ENCODE results near the gene LMAN2. TPM values are rescaled to one million over a fixed set of nuclear protein-coding genes. Genes with fewer than 3 reads are reported as not detected.

The LMAN2 gene
- total and polyA plus RNA-seq, 12 donors, result 46.3 to 215 (median 56.3) TPM

- peaks cover 0 to 16% (median 11%) of the 10 kb centered on the region in 9 donors for H3K4me1 ChIP-seq
- ATAC-seq, result no peak
- H3K9me3 ChIP-seq, result no peaks in the 10 kb centered on the region
- WGBS, 2 donors, result 90 to 95% methylated on average over 19 of the region's 19 CpGs
- DNase-seq, result no peak
- no peaks in the 10 kb centered on the region for H3K27me3 ChIP-seq
- no peak overlapping the region for H3K4me3 ChIP-seq
- TF ChIP-seq CTCF (IDR thresholded peaks at IDR 0.05), result no peak
- H3K27ac ChIP-seq, result peak overlapping the region in 6 of 10 donors; percentile 40 to 71 (median 65)
- intact Hi-C loops (cut with DNase I), result loop anchor here in 2 of 10 donors (5.0 to 10.0 kb wide), 2 partner anchors 44 to 46 kb away; no protein-coding TSS in a partner anchor
- H3K36me3 ChIP-seq, result peaks cover 0 to 50% (median 9%) of the 10 kb centered on the region in 9 donors
These were observed 22.8 kb downstream of the LMAN2 start for GRCh38 chr5:177328545-177329231.

DNA sequence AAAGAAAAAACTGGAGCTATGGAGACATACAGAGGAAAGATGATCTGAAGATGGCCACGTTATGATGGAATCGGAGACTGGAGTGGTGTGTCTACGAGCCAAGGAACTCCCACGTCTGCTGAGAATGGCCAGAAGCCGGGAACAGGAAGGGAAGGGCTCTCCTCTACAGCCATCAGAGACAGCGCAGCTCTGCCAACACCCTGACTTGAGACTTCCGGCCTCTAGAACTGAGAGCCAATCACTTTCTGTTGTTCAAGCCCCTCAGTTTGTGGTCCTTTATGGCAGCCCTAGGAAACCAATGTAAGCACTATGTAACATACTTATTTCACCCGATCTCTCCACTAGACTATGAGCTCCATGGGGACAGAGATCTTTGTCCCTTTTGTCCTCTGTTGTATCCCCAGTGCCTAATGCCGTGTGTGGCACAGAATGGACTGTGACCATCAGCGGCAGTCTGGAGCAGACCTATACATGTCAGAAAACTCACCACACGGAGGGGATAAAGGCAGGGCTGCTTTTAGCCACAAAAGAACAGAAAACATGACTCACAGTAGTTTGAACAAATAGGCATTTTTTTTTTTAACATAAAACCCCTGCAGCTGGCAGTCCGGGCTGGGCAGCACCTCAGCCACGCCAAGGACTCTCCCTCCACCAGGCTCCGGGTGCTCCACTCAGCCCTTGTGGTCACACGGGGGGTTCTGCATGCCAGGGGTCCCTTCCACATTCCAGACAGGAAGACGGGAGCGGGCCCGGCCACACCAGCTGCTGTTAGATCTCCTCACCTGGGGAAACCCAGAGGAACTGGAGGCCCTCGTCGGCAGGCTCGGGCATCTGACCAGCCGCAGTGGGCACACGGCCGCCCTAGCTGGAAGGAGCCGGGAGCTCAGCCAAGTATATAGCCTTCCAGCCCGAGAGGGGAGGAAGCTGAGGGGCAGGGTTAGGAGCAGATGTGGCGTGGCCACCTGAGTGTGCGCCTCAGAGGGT, 23.6 kb downstream of the LMAN2 start:
- DNase-seq, result peak in 1 of 2 donors; percentile 62
- no peak for TF ChIP-seq CTCF (IDR thresholded peaks at IDR 0.05)

GRCh38 chr5:177325868-177326381, 25.5 kb downstream of the LMAN2 start:
- H3K4me3 ChIP-seq, result no peak overlapping the region
- no peaks in the 10 kb centered on the region for H3K27me3 ChIP-seq
- intact Hi-C loops (cut with DNase I), result loop anchor here in 2 of 10 donors (5.0 to 10.0 kb wide), 2 partner anchors 46 to 49 kb away; no protein-coding TSS in a partner anchor
- ATAC-seq, result no peak
- H3K4me1 ChIP-seq, result peaks cover 0 to 17% (median 11%) of the 10 kb centered on the region in 9 donors
- TF ChIP-seq CTCF (IDR thresholded peaks at IDR 0.05), result no peak
- no peaks in the 10 kb centered on the region for H3K9me3 ChIP-seq
- 89 to 91% methylated on average over 1 of the region's 1 CpG for WGBS, 2 donors
- no peak for DNase-seq
- peaks cover 0 to 26% (median 0%) of the 10 kb centered on the region in 9 donors for H3K36me3 ChIP-seq
- H3K27ac ChIP-seq, result no peak overlapping the region

More for the DNA sequence above, 23.6 kb downstream of the LMAN2 start:
- Histone ChIP-seq H3K27me3 (no peaks in the 10 kb centered on the region), H3K36me3 (peaks cover 0 to 43% (median under 1%) of the 10 kb centered on the region in 9 donors), H3K4me3 (no peak overlapping the region), H3K4me1 (peaks cover 0 to 16% (median 11%) of the 10 kb centered on the region in 9 donors), H3K27ac (peak overlapping the region in 9 of 10 donors; percentile 38 to 74 (median 62)), H3K9me3 (no peaks in the 10 kb centered on the region)
- peak; percentile 72 to 96 (median 89) for ATAC-seq
- WGBS, 2 donors, result 65 to 67% methylated on average over 28 of the region's 28 CpGs
- intact Hi-C loops (cut with DNase I), result loop anchor here in 2 of 10 donors (5.0 to 10.0 kb wide), 2 partner anchors 44 to 47 kb away; no protein-coding TSS in a partner anchor

GRCh38 chr5:177320879-177321278, 30.6 kb downstream of the LMAN2 start:
- intact Hi-C loops (cut with DNase I), result loop anchor here in 1 of 10 donors (10.0 kb wide), 1 partner anchor 54 kb away; no protein-coding TSS in a partner anchor
- Histone ChIP-seq H3K4me1 (peaks cover 0 to 11% (median 0%) of the 10 kb centered on the region in 9 donors), H3K36me3 (peaks cover 0 to 20% (median 0%) of the 10 kb centered on the region in 9 donors), H3K4me3 (no peak overlapping the region), H3K27me3 (no peaks in the 10 kb centered on the region), H3K27ac (no peak overlapping the region), H3K9me3 (no peaks in the 10 kb centered on the region)
- ATAC-seq (peak in 3 of 8 donors; percentile 30 to 50 (median 48)), DNase-seq (no peak)
- WGBS, 2 donors, result 86 to 91% methylated on average over 7 of the region's 7 CpGs
- no peak for TF ChIP-seq CTCF (IDR thresholded peaks at IDR 0.05)
